CD4-positive, alpha-beta T cell treated with Interferon gamma for 1 hour (primary cell): Measurements from ENCODE around the gene OR8G5.

Experiments used
- DNase-seq: peaks from one replicate; pipeline ENCODE4 v3.0.0-alpha.2; 2020

The OR8G5 gene

DNA sequence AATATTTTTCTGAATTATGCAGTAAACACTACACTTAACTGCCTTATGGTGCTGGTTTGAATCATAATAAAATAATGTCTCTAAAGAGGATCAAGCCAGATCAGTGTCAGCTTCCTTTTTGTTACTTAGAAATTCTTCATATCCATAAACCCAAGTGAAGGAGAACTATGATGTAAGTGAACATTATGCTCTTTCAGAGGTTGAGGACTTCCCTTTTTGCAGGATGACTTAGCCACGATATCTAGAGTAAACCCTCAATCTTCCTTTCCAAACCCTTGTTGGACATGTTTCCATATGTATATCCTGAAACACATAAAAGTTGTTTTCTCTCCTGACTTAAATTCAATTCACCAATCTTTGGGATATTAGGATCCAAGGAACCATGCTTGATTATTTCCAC, 38.5 kb downstream of the OR8G5 start:
- DNase-seq: no peak

DNA sequence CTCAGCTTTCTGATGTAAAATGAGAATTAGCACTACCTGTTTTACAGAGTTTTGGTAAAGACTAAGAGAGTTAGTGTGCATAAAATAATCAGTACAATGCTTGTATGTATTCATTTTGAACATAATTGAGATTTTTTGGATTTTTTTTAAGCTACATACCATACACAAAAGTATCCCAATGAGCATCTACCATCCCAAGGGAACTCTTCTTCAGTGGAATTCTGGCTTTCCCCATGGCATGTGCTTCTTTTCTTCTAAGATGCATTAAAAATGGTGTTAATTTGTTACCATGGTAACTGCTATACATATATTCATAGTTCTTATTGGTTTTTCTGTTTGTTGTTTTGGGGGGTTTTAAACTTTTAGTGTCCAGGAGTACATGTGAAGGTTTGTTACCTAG, 39.8 kb downstream of the OR8G5 start:
- no peak for DNase-seq

DNA sequence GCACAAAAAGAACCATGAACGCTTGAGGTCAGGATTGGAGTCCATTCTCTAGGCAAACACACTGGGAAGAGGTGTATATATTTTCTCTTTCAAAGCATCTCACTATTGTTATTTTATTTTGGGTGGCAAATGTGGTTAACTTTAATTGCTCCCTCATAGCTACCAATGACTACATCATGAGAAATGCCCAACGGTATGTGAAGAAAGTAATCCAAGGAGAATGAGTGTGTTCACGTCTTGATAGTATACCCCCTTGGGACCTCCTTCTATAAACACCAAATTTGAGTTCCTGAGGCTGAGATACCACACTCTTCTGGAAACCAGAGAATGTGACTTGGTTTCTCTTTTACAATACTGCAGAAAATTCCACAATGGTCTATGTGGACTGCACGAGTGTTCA, 41.7 kb downstream of the OR8G5 start:
- DNase-seq: no peak

DNA sequence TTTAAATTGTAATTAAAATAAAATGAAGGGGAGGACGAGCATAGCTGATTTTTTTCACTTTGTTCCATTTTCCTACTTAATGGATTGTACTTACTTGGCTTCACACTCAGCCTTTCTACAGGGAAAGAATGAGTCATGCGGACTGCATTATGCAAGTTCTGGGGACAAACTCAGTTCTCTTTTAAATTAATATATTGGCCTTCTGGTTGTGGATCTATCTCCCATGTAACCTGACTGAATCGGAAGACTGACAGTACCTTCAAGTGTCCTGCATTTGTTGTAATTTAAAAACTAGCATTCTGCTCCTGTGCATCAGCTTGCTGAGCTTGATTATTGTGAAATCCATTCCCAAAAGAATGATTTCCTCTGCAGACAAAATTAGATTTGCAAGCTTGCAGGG, 45.4 kb downstream of the OR8G5 start:
- no peak for DNase-seq

DNA sequence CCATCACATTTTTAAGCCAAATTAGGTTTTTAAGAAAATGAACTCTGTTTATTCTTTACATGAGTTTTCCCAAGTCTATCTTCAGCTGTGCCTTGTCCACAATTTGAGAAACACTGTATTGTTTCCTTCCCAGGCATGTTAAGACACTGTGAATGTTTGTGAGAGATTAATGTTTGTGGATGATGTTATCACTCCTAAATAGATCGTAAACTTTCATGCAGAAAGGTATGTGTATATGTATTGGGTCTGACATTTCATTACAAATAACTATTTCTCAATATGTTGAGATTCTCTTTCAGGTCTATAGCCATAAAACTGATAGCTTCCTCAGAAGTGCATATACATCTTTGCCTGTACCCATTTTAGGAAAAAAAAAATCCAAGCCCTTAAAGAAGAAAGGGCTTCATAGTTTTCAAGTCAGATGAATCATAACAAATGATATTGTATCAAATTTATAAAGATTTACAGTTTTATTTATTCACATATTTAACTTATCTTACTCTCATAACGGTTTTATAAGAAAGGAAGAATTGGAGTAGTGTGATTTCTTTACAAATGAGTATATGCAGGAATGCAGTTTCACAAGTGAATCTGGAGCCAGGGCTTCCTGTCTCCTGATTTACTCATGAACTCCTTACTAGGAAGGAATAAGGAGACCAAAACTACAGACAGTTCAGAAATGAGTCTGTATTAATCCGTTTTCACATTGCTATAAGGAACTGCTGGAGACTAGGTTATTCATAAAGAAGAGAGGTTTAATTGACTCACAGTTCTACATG, 46.4 kb downstream of the OR8G5 start:
- DNase-seq: no peak

DNA sequence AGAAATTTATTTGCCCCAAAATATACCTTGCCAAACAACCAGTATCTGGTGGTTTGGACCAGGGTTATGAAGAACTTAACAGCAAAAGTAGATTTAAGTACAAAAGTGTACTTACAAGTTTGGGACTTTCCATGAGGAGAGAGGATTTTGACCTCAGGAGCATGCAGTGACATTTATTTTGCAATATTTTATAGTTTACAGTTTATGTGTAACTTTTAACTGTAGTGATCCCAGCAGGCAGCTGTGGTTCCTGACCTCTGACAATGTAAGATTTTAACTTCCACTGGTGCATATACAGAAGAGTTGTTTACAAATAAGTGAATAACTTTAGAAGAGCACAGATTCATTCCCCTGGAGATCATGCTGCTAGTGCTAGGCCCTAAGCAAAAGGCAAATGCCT, 50.9 kb downstream of the OR8G5 start:
- no peak for DNase-seq

DNA sequence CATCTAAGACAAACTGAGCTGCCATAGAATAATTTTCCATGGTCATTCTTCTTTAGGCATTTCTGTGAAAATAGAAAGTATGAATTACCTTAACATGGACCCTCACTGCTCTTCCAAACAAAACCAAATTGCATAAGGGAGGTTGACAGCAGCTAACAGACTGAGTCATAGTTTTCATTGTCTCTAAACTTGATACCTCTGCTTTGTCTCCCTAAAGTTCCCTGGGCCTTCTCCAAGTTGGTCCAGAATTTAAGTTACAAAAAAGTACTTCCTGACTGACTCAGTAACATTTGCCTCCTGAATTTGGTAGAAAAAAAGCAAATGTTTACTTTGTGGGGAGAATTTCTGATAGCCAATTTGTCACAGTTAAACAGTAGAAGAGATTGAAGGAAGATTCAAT, 54.5 kb downstream of the OR8G5 start:
- no peak for DNase-seq

DNA sequence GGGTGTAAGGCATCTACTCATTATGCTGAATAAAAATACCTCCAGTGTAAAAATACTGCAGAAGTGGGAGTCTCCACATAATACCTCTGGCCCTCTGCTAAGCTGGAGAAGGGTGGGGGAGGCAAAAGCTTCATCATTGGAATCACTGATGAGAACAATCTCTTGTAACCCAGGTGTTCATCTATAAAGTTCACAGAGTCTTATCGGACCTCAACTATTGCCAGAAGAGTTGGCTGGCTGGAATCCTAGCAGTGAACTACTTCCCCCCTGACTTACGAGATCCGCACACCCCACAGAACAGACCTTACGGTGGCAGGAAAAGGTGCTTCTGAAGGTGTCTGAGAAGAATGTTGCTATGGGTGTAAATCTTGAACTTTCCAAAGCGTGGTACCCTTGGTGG, 55.1 kb downstream of the OR8G5 start:
- DNase-seq: no peak

DNA sequence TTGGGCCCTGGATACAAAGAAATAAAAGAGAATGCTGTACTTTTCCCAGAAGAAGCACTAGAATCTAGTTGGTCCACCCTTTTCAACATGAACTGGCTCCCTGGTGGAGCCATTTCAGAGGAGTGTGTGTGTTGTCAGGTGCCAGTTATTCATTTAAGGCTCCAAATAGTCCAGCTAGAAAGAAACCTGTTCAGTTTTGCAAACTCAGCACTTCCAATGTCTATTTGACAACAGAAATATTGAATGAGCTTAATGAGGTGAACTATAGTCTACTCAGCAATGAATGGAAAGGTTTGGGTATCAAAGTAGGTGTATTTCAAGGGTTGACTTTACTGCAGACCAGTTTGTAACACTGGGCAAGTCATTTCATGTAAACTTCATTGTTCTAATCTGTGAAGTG, 55.5 kb downstream of the OR8G5 start:
- DNase-seq: no peak

DNA sequence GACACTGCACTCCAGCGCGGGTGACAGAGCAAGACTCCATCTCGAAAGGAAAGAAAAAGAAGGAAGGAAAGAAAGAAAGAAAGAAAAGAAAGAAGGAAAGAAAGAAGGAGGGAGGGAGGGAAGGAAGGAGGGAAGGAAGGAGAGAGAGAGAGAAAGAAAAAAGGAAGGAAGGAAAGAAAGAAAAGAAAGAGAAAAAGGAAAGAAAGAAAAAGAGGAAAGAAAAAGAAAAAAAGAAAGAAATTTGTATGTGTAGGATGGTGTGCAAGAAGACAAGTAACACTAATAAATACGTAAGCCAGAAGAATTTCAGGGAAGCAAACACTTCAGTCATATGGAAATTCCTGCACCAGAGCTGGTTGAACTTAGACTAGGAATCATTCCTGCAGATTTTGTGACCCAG, 57.0 kb downstream of the OR8G5 start:
- DNase-seq: no peak

DNA sequence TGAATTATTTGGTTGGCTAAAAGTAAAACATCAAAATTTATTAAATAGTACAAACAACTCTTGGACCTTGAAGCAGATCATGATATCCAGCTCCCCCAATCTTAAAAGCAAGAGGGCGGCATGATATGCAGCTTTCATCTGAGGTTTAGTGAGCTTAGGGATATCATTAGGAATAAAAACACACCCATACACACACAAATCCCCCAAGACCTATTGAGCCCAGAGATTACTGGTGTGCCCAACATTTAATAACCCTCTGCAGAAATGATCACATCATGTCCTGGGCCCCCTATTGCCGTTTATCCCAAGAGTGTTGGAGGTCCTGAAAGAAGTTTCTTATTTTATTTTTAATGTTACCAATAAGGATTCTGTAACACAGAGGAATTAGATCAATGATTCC, 57.7 kb downstream of the OR8G5 start, which contains the start of gene OR8D1:
TSS of gene OR8D1 (minus strand) at position 101 of the 400 bp plus-strand sequence. CDS start 3,183 bp downstream, outside the sequence.
- no peak for DNase-seq

DNA sequence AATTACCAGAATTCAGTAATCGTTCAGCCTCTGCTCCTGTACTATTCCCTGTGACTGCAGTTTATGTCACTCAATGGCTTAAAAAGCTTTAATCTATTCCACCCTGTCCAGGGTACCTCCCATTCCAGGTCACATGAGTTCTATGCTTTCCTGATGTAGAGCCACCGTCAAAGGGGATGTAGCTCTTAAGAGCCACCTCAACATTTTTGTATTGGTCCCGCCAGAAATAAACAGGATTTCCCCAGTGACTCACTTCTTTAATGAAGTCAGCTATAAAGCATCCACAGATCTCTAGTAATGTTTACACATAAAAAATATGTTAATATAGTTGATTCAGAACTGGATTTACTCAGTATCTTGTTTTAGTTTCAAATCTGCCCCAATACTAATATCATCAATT, 58.9 kb downstream of the OR8G5 start:
- no peak for DNase-seq
